Suprapubic skin (tissue), 4 donors: Measurements from ENCODE around the gene ZBTB20. TPM values are rescaled to one million over a fixed set of nuclear protein-coding genes. Genes with fewer than 3 reads are reported as not detected.
"Not testable (repeated sequence)": the region's sequence is repeated elsewhere in the genome, so short reads cannot be mapped to it uniquely, and the experiment has no call there.

ENCODE experiments used
- DNase-seq, 2 donors: peaks; one replicate each; pipeline ENCODE4 v3.0.0-alpha.2; 2019; ENCODE audit warnings: low spot score in 2 of 2
- H3K27ac ChIP-seq: fragments of 200-600 bp; sonication (generic); one replicate; pipeline ENCODE4 v1.5.1; 2019
- H3K27me3 ChIP-seq: fragments of 200-600 bp; sonication (generic); one replicate; pipeline ENCODE4 v1.5.1; 2019
- H3K36me3 ChIP-seq: fragments of 200-600 bp; sonication (generic); one replicate; pipeline ENCODE4 v1.5.1; 2019
- H3K4me1 ChIP-seq: fragments of 200-600 bp; sonication (generic); one replicate; pipeline ENCODE4 v1.5.1; 2019
- H3K4me3 ChIP-seq: fragments of 200-600 bp; sonication (generic); one replicate; pipeline ENCODE4 v1.5.1; 2019; ENCODE audit warnings: mild to moderate bottlenecking
- H3K9me3 ChIP-seq: fragments of 200-600 bp; sonication (generic); one replicate; pipeline ENCODE4 v1.5.1; 2019
- EP300 ChIP-seq: sonication (generic); formaldehyde crosslinking; IDR thresholded peaks from one replicate; pipeline ENCODE4 v1.6.1; 2017; ENCODE audit warnings: antibody characterized with exemption
- POLR2A ChIP-seq, 2 donors: fragments of 450-650 bp; IDR thresholded peaks; one replicate each; pipeline ENCODE4 v1.6.1; 2017; ENCODE audit warnings: antibody characterized with exemption in 2 of 2, mild to moderate bottlenecking in 2 of 2, moderate library complexity in 2 of 2
- POLR2AphosphoS5 ChIP-seq, 3 donors: sonication (generic); formaldehyde crosslinking; IDR thresholded peaks; one replicate each; pipeline ENCODE4 v1.6.1; 2017; ENCODE audit warnings: antibody characterized with exemption in 3 of 3
- WGBS: methylation state at CpG from one replicate; pipeline ENCODE4 v1.1.5; 2018; 5-methylcytosine and 5-hydroxymethylcytosine counted together
- total RNA-seq, 4 donors: library from RNA; depleted of rRNA; stranded (reverse); fragments of >200 nt; gene quantifications; one replicate each; pipeline ENCODE4 v1.1.0, GENCODE V29; 2016
- TF ChIP-seq, protein P1 (sequence below), 2 donors: fragments of 200-600 bp in 1 of 2; fragments of 450-650 bp in 1 of 2; sonication (generic) in 1 of 2; IDR thresholded peaks; one replicate each; pipeline ENCODE4 v1.5.1; 2016 to 2019; ENCODE audit warnings: antibody characterized with exemption in 2 of 2, mild to moderate bottlenecking in 1 of 2, moderate library complexity in 1 of 2

Gene ZBTB20
- total RNA-seq = 10 to 100 TPM; 23.6 to 77.2 (median 39.4) TPM

DNA sequence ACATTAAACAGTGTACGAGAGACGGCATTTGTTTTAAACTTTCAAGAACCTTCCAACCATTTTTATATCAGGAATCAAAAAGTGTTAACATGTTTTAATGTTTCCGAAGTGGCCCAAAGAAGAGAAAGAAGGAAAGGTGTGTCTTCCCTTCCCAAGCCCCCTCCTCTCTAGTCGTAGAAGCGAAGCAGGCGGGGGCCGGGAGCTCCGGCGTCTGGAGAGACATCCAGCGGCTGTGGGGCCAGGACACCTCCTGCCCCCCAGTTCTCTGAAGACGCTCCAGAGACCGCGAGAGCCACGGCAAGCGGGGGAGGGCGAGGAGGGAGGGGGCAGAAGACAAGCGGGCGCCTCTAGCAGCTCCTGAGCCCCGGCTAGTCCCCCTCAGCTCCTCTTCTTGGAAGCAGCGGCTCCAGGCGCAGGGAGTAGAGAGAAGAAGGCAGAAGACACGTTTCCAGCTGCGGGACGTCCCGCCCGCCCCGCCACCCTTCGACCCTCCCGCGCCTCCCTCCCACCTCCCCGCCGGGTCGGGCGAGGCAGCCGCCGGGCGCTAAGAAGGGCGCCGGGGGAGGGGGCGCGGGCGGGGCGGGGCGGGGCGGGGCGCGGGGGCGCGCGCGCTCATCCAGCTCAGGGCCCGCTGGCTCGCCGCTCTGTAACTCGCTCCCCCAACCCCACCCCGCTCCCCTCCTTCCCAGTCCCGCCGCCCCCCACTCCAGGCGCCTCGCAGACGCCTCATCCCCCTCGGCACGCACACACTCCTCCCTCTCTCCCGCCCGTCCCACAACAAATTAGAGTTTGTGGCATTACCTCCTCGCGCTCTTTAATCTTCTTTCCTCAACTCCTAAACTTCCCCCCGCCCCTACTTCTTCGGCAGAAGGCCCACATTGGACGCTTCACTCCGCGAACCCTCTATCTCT is at the start of gene ZBTB20:
ZBTB20 (minus strand) TSS at position 871 of the 911 bp plus-strand sequence.
- Histone ChIP-seq H3K4me3 (peak within 1 kb of the TSS; percentile 83), H3K4me1 (peaks cover 17% of the 10 kb centered on the region), H3K27me3 (no peaks in the 10 kb centered on the region), H3K9me3 (no peaks in the 10 kb centered on the region), H3K27ac (peak within 1 kb of the TSS; percentile 98), H3K36me3 (no peaks in the 10 kb centered on the region)
- DNase-seq = peak; percentile 87
- WGBS = under 1% methylated on average over 39 of the region's 72 CpGs
- TF ChIP-seq EP300 (no peak), POLR2A (IDR thresholded peaks at IDR 0.05) (peak in 1 of 2 donors; percentile 57), POLR2AphosphoS5 (IDR thresholded peaks at IDR 0.05) (peak in 1 of 3 donors; percentile 45)
- TF ChIP-seq, protein P1, sequence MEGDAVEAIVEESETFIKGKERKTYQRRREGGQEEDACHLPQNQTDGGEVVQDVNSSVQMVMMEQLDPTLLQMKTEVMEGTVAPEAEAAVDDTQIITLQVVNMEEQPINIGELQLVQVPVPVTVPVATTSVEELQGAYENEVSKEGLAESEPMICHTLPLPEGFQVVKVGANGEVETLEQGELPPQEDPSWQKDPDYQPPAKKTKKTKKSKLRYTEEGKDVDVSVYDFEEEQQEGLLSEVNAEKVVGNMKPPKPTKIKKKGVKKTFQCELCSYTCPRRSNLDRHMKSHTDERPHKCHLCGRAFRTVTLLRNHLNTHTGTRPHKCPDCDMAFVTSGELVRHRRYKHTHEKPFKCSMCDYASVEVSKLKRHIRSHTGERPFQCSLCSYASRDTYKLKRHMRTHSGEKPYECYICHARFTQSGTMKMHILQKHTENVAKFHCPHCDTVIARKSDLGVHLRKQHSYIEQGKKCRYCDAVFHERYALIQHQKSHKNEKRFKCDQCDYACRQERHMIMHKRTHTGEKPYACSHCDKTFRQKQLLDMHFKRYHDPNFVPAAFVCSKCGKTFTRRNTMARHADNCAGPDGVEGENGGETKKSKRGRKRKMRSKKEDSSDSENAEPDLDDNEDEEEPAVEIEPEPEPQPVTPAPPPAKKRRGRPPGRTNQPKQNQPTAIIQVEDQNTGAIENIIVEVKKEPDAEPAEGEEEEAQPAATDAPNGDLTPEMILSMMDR (IDR thresholded peaks at IDR 0.05) = no peak

DNA sequence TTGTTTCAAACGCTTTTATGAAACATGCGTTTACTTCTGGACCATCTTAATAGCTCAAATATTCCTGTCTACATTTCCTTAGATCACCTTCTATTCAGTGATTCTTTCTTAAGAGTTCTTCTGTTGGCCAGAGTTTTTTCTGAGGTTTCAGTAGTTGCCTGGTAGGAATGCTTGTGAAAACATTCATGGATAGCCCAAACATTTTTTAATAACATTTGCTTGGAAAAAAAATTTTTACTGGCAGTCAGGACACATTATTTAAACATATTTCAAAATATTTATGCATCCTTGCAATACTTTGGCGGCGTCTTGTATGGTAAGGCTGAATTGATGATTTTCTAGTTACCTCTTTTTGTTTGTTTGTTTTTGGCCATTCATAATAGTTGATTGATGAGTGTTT is 47.4 kb upstream of the ZBTB20 start:
- Histone ChIP-seq H3K9me3 (no peaks in the 10 kb centered on the region), H3K4me1 (no peaks in the 10 kb centered on the region), H3K27ac (no peak overlapping the region), H3K27me3 (no peaks in the 10 kb centered on the region), H3K36me3 (no peaks in the 10 kb centered on the region), H3K4me3 (no peak overlapping the region)
- no peak for DNase-seq
- WGBS = 83% methylated on average over 4 of the region's 4 CpGs
- TF ChIP-seq EP300 (no peak), POLR2AphosphoS5 (IDR thresholded peaks at IDR 0.05) (no peak), POLR2A (IDR thresholded peaks at IDR 0.05) (no peak)
- TF ChIP-seq, protein P1 (IDR thresholded peaks at IDR 0.05) = no peak

DNA sequence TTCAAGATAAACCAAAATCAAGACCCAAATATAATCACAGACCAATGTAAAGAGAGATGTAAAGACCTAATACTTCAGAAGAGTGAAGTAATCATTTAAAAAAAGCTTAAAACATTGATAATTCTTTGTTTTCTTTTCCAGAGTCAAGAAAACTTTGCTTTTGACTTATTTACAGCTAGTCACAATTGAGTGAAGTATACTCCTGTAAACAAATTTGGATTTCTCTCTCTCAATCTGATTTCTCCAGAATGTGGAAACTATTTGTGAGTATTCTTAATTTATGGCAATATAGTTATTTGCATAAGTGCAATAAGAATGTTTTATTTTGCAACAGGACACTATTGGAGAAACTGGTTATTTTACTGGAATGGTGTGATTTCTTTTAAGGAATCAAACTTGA is 43.7 kb upstream of the ZBTB20 start:
- Histone ChIP-seq H3K4me3 (no peak overlapping the region), H3K27me3 (no peaks in the 10 kb centered on the region), H3K36me3 (no peaks in the 10 kb centered on the region), H3K4me1 (no peaks in the 10 kb centered on the region), H3K9me3 (no peaks in the 10 kb centered on the region), H3K27ac (no peak overlapping the region)
- DNase-seq = no peak
- no peak for TF ChIP-seq POLR2A (IDR thresholded peaks at IDR 0.05)
- TF ChIP-seq, protein P1 (IDR thresholded peaks at IDR 0.05) = no peak
- TF ChIP-seq POLR2AphosphoS5 (IDR thresholded peaks at IDR 0.05) = no peak
- no peak for TF ChIP-seq EP300

DNA sequence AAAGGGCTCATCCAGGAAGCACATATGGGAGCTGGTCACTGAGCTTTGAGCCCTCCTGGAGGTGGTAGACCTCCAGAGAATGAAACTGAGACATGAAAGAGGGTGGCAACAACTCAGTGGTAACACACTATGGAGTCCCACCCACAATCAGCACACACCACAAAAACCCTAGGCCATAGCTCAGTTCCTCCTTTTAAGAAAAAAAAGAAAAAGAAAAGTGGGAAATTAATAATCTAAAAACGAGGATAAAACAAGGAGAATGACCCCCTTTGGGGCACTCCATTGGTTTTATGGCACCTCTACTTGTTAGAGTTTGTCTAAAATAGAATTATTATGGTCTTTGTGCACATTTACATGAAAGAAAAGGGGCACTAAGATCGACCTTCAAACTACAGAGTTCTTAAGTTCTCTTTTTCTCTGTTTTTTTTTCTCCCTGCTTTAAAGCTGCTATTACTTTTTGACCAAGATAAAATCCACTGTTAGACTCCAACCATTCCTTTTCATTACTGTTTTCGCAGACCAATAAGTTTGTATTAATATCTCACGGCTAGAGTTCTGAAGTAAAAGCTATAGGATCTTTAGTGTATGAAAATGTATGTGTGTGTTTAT is 40.2 kb upstream of the ZBTB20 start:
- no peaks in the 10 kb centered on the region for H3K27me3 ChIP-seq
- H3K36me3 ChIP-seq = no peaks in the 10 kb centered on the region
- 80% methylated on average over 4 of the region's 4 CpGs for WGBS
- H3K9me3 ChIP-seq = no peaks in the 10 kb centered on the region
- TF ChIP-seq EP300 (no peak), POLR2AphosphoS5 (IDR thresholded peaks at IDR 0.05) (no peak)
- H3K27ac ChIP-seq = no peak overlapping the region
- DNase-seq = no peak
- H3K4me3 ChIP-seq = no peak overlapping the region
- no peaks in the 10 kb centered on the region for H3K4me1 ChIP-seq

DNA sequence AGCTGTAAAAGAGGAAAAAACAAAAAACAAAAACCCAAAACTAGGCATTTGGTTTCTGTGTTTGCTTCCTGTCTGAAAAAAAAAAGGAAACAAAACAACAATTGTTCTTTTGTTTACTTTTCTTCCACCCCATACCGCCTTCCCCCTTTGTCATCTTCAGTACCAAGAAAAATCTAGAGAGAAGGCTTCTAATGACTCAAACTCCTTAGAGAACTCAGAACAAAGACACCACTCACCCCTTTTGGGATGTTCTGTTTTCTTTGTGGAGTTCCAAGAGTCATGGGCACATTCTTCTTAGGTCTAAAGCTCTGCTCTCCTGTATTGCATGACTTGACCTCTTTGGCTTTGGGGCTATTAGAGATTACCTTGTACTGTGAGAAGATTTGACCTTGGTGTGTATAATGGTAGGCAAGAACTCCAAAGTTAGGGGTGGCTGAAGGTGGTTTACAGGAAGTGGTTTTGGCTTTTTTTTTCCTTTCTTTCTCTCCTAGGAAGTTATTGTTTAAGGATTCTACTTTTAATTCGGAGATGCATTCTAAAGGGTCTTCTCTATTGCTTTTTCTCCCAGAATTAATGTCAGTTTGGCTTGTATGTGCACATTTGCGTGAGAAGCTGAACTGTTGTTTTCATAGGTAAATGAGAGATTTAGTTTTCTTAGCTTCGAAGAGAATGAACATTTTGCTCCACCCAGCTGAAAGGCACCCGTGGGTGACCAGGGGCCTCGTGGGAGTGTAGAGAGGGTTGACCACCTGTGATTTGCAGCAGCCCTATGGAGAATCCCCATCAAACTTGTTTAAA is 39.5 kb upstream of the ZBTB20 start:
- 82% methylated on average over 6 of the region's 6 CpGs for WGBS
- H3K4me1 ChIP-seq = no peaks in the 10 kb centered on the region
- no peak overlapping the region for H3K4me3 ChIP-seq
- no peaks in the 10 kb centered on the region for H3K36me3 ChIP-seq
- TF ChIP-seq EP300 (no peak), POLR2A (IDR thresholded peaks at IDR 0.05) (no peak), POLR2AphosphoS5 (IDR thresholded peaks at IDR 0.05) (no peak)
- TF ChIP-seq, protein P1 (IDR thresholded peaks at IDR 0.05) = no peak
- no peak for DNase-seq
- no peaks in the 10 kb centered on the region for H3K9me3 ChIP-seq
- no peaks in the 10 kb centered on the region for H3K27me3 ChIP-seq
- no peak overlapping the region for H3K27ac ChIP-seq

DNA sequence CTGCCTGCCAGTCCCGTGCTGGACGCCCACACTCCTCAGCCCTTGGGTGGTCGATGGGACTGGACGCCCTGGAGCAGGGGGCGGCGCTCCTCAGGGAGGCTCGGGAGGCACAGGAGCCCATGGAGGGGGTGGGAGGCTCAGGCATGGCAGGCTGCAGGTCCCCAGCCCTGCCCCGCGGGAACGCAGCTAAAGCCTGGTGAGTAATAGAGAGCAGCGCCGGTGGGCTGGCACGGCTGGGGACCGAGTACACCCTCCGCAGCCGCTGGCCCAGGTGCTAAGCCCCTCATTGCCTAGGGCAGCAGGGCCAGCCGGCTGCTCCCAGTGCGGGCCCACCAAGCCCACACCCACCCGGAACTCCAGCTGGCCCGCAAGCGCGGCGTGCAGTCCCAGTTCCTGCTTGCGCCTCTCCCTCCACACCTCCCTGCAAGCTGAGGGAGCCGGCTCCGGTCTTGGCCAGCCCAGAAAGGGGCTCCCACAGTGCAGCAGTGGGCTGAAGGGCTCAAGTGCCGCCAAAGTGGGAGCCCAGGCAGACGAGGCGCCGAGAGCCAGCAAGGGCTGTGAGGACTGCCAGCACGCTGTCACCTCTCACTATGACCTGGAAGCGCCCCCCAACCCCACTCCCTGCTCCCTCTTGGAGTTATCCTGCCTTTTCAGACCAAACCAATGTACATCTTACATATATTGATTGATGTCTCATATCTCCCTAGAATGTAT is 37.9 kb upstream of the ZBTB20 start:
- H3K4me1 ChIP-seq, H3K36me3 ChIP-seq, H3K27me3 ChIP-seq, H3K4me3 ChIP-seq, H3K9me3 ChIP-seq, H3K27ac ChIP-seq: not testable (repeated sequence)
- 96% methylated on average over 17 of the region's 32 CpGs for WGBS
- peak in 1 of 2 donors; percentile 56 for DNase-seq

DNA sequence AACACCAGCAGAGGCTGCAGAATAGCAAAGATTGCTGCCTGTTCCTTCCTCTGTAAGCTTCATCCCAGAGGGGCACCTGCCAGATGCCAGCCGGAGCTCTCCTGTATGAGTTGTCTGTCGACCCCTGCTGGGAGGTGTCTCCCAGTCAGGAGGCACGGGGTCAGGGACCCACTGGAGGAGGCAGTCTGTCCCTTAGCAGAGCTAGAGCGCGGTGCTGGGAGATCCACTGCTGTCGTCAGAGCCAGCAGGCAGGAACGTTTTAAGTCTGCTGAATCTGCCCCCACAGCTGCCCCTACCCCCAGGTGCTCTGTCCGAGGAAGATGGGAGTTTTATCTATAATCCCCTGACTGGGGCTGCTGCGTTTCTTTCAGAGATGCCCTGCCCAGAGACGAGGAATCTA is 31.8 kb upstream of the ZBTB20 start:
- H3K36me3 ChIP-seq, H3K27ac ChIP-seq: not testable (repeated sequence)
- 90% methylated on average over 9 of the region's 10 CpGs for WGBS

More for the DNA sequence above, 31.8 kb upstream of the ZBTB20 start:
- DNase-seq, H3K4me1 ChIP-seq, H3K9me3 ChIP-seq, H3K27me3 ChIP-seq, H3K4me3 ChIP-seq: not testable (repeated sequence)
